OCI-LY1 (cell line): ENCODE data around the gene TRPC4AP.

ENCODE experiments used
- H2AFZ ChIP-seq: fragments of 200-600 bp; sonication (generic), shearing (Covaris generic); 2 replicates; pipeline ENCODE4 v1.6.0; 2014; ENCODE audit warnings: antibody characterized with exemption, mild to moderate bottlenecking, low read length
- H3F3A ChIP-seq: fragments of 200-600 bp; sonication (generic), shearing (Covaris generic); 2 replicates; pipeline ENCODE4 v1.6.0; 2014; ENCODE audit warnings: mild to moderate bottlenecking, antibody characterized with exemption, low read length, moderate library complexity; ENCODE audit not compliant: insufficient read depth
- H3K27ac ChIP-seq: fragments of 200-600 bp; sonication (generic); 2 replicates; pipeline ENCODE4 v1.5.1; 2014; ENCODE audit warnings: low read length, mixed run types, mild to moderate bottlenecking, low read depth; ENCODE audit not compliant: poor library complexity, severe bottlenecking
- H3K27me3 ChIP-seq: fragments of 200-600 bp; sonication (generic); 2 replicates; pipeline ENCODE4 v1.6.0; 2014; ENCODE audit warnings: antibody characterized with exemption, mild to moderate bottlenecking, low read length, moderate library complexity; ENCODE audit not compliant: insufficient read depth
- H3K36me3 ChIP-seq: fragments of 200-600 bp; sonication (generic); 2 replicates; pipeline ENCODE4 v1.6.1; 2014; ENCODE audit warnings: mild to moderate bottlenecking, antibody characterized with exemption, low read length, moderate library complexity, mixed read lengths; ENCODE audit not compliant: insufficient read depth
- H3K4me1 ChIP-seq: fragments of 200-600 bp; sonication (generic); 2 replicates; pipeline ENCODE4 v1.5.1; 2014; ENCODE audit warnings: mild to moderate bottlenecking, low read length, moderate library complexity; ENCODE audit not compliant: insufficient read depth, severe bottlenecking
- H3K4me2 ChIP-seq: fragments of 200-600 bp; sonication (generic), shearing (Covaris generic); 2 replicates; pipeline ENCODE4 v1.6.1; 2014; ENCODE audit warnings: low read length
- H3K4me3 ChIP-seq: fragments of 200-600 bp; sonication (generic); 2 replicates; pipeline ENCODE4 v1.5.1; 2014; ENCODE audit warnings: low read length, low read depth, mild to moderate bottlenecking, mixed read lengths; ENCODE audit not compliant: poor library complexity, severe bottlenecking
- H3K79me2 ChIP-seq: fragments of 200-600 bp; shearing (Covaris generic); 2 replicates; pipeline ENCODE4 v1.6.1; 2016; ENCODE audit warnings: mixed run types, low read length, mixed read lengths; ENCODE audit not compliant: insufficient read depth
- H3K9ac ChIP-seq: fragments of 200-600 bp; sonication (generic), shearing (Covaris generic); 2 replicates; pipeline ENCODE4 v1.6.1; 2014; ENCODE audit warnings: mild to moderate bottlenecking, low read length, mixed read lengths
- H3K9me2 ChIP-seq: fragments of 200-600 bp; sonication (generic), shearing (Covaris generic); 2 replicates; pipeline ENCODE4 v1.6.1; 2014; ENCODE audit warnings: low read depth, mild to moderate bottlenecking, low read length, mixed read lengths
- H3K9me3 ChIP-seq: fragments of 200-600 bp; shearing (Covaris generic); 2 replicates; pipeline ENCODE4 v1.6.1; 2014; ENCODE audit warnings: low read length, mixed read lengths
- H4K20me1 ChIP-seq: fragments of 200-600 bp; sonication (generic), shearing (Covaris generic); 2 replicates; pipeline ENCODE4 v1.6.0; 2016; ENCODE audit warnings: mild to moderate bottlenecking, low read length; ENCODE audit not compliant: insufficient read depth
- EZH2 ChIP-seq: fragments of 200-600 bp; sonication (generic), shearing (Covaris generic); IDR thresholded peaks from 2 replicates; pipeline ENCODE4 v1.8.0; 2017; ENCODE audit warnings: borderline replicate concordance, mixed run types, mild to moderate bottlenecking, antibody characterized with exemption, low read length, moderate library complexity, mixed read lengths
- TF ChIP-seq, protein P1 (sequence below): fragments of 200-600 bp; sonication (generic), shearing (Covaris generic); IDR thresholded peaks from 2 replicates; pipeline ENCODE4 v1.5.1; 2017; ENCODE audit warnings: mild to moderate bottlenecking, antibody characterized with exemption, low read length, moderate library complexity, mixed read lengths

Gene TRPC4AP

DNA sequence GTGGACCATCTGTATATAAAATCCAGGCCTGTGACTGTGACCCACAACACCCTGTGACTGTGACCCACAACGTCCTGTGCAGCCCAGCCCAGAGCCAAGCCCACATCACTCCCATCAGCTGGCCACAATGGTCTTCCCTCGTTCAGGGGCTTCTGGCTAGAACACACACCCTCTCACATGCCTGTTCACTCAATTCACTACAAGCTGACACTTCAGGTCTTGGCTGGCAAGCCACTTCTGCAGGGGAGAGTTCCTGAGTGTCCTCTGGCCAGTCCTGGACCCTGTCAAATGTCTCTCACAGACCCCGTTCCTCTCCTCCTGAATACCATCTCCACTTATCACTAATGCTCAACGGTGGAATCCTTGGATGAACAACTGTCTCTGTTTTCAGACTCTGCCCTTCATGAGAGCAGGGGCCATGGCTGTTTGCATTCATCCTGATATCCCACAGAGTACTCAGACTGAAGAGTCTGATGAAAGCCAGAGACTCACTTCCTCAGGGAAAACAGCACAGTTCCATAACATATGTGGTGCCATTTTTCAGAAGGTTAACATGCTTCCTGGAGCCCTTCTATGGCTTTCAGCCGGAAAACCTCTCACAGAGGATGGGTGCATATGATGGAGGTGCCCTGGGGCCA is 80.9 kb downstream of the TRPC4AP start:
- no peak overlapping the region for H3K4me2 ChIP-seq
- H3K4me3 ChIP-seq, result no peak overlapping the region
- H4K20me1 ChIP-seq, result no peaks in the 10 kb centered on the region
- H3K4me1 ChIP-seq, result peaks cover 17% of the 10 kb centered on the region
- no peak overlapping the region for H3K9ac ChIP-seq
- H3K9me2 ChIP-seq, result no peaks in the 10 kb centered on the region
- H2AFZ ChIP-seq, result no peak overlapping the region
- H3K9me3 ChIP-seq, result no peaks in the 10 kb centered on the region
- no peaks in the 10 kb centered on the region; the same call in 1 of the 2 replicates for H3F3A ChIP-seq
- TF ChIP-seq EZH2, result no peak
- TF ChIP-seq, protein P1, sequence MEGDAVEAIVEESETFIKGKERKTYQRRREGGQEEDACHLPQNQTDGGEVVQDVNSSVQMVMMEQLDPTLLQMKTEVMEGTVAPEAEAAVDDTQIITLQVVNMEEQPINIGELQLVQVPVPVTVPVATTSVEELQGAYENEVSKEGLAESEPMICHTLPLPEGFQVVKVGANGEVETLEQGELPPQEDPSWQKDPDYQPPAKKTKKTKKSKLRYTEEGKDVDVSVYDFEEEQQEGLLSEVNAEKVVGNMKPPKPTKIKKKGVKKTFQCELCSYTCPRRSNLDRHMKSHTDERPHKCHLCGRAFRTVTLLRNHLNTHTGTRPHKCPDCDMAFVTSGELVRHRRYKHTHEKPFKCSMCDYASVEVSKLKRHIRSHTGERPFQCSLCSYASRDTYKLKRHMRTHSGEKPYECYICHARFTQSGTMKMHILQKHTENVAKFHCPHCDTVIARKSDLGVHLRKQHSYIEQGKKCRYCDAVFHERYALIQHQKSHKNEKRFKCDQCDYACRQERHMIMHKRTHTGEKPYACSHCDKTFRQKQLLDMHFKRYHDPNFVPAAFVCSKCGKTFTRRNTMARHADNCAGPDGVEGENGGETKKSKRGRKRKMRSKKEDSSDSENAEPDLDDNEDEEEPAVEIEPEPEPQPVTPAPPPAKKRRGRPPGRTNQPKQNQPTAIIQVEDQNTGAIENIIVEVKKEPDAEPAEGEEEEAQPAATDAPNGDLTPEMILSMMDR, result no peak
- H3K79me2 ChIP-seq, result no peaks in the 10 kb centered on the region
- H3K27ac ChIP-seq, result no peak overlapping the region
- no peaks in the 10 kb centered on the region for H3K27me3 ChIP-seq
- peaks cover 68% of the 10 kb centered on the region for H3K36me3 ChIP-seq

DNA sequence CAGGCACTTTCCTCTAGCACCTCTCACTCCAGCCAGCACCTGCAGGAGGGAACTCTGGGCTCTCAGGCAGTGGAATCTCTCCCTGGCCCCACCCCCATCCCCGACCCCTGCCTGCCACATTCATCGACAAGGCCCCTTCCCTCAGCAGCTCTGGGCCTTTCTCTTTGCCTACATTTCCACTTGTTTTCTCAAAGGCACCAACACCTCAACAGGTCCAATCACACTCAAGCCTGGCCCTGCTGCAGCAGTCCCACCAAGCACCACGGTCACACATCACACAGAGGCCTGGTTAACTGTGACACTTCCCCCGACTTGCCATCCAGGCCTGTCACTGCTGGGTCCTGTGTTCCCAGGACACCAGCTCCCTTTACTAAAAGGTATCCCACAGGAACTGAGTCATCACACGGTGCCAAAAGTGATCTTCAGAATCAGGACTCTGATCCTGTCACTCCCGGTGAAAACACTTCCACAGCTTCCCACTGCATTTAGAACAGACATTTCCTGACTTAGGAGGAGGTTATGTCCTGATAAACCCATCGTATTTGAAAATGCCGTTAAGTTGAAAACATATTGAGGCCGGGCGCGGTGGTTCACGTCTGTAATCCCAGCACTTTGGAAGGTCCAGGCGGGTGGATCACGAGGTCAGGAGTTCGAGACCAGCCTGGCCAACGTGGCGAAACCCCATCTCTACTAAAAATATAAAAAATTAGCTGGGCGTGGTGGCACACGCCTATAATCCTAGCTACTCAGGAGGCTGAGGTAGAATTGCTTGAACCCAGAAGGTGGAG is 82.0 kb downstream of the TRPC4AP start:
- Histone ChIP-seq H3K9ac (no peak overlapping the region), H3K9me3 (no peaks in the 10 kb centered on the region), H3K27me3 (no peaks in the 10 kb centered on the region), H3K79me2 (no peaks in the 10 kb centered on the region), H2AFZ (no peak overlapping the region), H3F3A (no peaks in the 10 kb centered on the region), H4K20me1 (no peaks in the 10 kb centered on the region), H3K27ac (no peak overlapping the region), H3K4me2 (no peak overlapping the region), H3K4me3 (no peak overlapping the region), H3K4me1 (peaks cover 15% of the 10 kb centered on the region), H3K9me2 (no peaks in the 10 kb centered on the region), H3K36me3 (peaks cover 71% of the 10 kb centered on the region)
- TF ChIP-seq, protein P1, result no peak

DNA sequence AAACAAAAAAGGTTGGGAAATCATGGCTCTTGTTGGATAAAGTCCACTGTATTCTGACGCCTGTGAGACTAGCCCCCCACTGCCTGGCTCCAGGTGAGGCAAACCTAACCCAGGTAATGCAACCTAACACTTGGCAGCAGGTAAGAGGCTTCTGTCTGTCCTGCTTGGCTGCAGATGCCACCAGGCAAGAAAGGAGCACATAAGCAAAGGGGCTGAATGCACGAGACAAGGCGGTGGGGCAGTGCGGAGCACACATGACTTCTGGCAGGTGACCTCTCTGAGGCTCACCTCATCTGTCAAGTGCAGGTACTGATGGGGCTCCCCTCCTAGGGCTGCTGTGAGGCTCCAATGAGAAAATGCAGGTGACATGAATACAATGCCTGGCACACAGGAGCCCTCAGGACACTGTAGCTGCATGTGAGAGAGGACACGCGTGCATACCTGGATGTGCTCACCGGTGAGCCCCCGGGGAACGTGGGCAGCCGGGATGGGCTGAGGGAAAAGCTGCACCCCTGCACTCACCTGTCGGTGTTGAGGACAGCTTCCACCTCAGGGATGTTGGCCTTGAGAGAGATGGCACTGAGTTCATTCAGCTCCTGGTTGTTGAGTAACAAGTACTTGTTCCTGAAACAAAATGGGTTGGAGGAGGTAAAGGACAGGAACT is 82.8 kb downstream of the TRPC4AP start:
- Histone ChIP-seq H3K4me2 (no peak overlapping the region), H3K4me1 (peaks cover 7% of the 10 kb centered on the region), H3K9me2 (no peaks in the 10 kb centered on the region), H4K20me1 (no peaks in the 10 kb centered on the region), H3F3A (no peaks in the 10 kb centered on the region), H3K36me3 (peaks cover 72% of the 10 kb centered on the region), H2AFZ (no peak overlapping the region), H3K27me3 (no peaks in the 10 kb centered on the region), H3K27ac (no peak overlapping the region), H3K79me2 (no peaks in the 10 kb centered on the region), H3K9me3 (no peaks in the 10 kb centered on the region), H3K4me3 (no peak overlapping the region), H3K9ac (no peak overlapping the region)
- TF ChIP-seq, protein P1, result no peak
- TF ChIP-seq EZH2, result no peak
